Caco-2 (cell line): ENCODE data around the gene B4GALNT4. TPM values are rescaled to one million over a fixed set of nuclear protein-coding genes. Genes with fewer than 3 reads are reported as not detected.

Experiments used
- BruUV-seq: library from RNA; stranded (reverse); fragments of 400-500 nt; replicated peaks from 2 replicates; lab custom pipeline; 2021; lab: Mats Ljungman, UMichigan
- CTCF ChIA-PET: fragments of 300-600 bp; sonication (Branson Sonifier 250); formaldehyde crosslinking; loops from one replicate; lab custom pipeline; 2022; ENCODE audit warnings: antibody characterized with exemption; lab: Charles Lee
- POLR2A ChIA-PET: fragments of 300-600 bp; sonication (Branson Sonifier 250); formaldehyde crosslinking; loops from one replicate; lab custom pipeline; 2022; ENCODE audit warnings: antibody characterized with exemption; lab: Charles Lee
- DNase-seq, 2 experiments: peaks; one replicate each; pipeline versions ENCODE4 v3.0.0 to v3.0.0-alpha.2; 2020 to 2022
- H3K27me3 ChIP-seq: replicated peaks from 2 replicates; pipeline ENCODE4 v1.6.0; 2011; ENCODE audit warnings: low read length; ENCODE audit not compliant: control insufficient read depth, insufficient read depth
- H3K36me3 ChIP-seq: 2 replicates; pipeline ENCODE4 v1.5.1; 2011; ENCODE audit warnings: low read length; ENCODE audit not compliant: control insufficient read depth, insufficient read depth
- H3K4me1 ChIP-seq: fragments of 250-450 bp; sonication (Bioruptor Pico); 2 replicates; pipeline ENCODE4 v1.5.1; 2020; ENCODE audit warnings: mild to moderate bottlenecking
- H3K4me3 ChIP-seq: 2 replicates; pipeline ENCODE4 v1.5.1; 2011; ENCODE audit warnings: low read depth, mild to moderate bottlenecking, control low read depth, low read length
- H3K9me3 ChIP-seq: fragments of 250-450 bp; sonication (Bioruptor Pico); 2 replicates; pipeline ENCODE4 v1.5.1; 2020; ENCODE audit warnings: mild to moderate bottlenecking, moderate library complexity
- H3K27ac Mint-ChIP-seq: one replicate; pipeline ENCODE4 v1.8.0; 2022; ENCODE audit warnings: mixed read lengths; ENCODE audit not compliant: unreplicated experiment
- H3K27me3 Mint-ChIP-seq: one replicate; pipeline ENCODE4 v1.8.0; 2022; ENCODE audit warnings: mixed read lengths; ENCODE audit not compliant: insufficient read depth, unreplicated experiment
- H3K36me3 Mint-ChIP-seq: one replicate; pipeline ENCODE4 v1.8.0; 2022; ENCODE audit warnings: mild to moderate bottlenecking, mixed read lengths; ENCODE audit not compliant: insufficient read depth, unreplicated experiment
- H3K4me1 Mint-ChIP-seq: one replicate; pipeline ENCODE4 v1.8.0; 2022; ENCODE audit warnings: low read depth, mixed read lengths; ENCODE audit not compliant: unreplicated experiment
- H3K4me3 Mint-ChIP-seq: one replicate; pipeline ENCODE4 v1.8.0; 2022; ENCODE audit warnings: mild to moderate bottlenecking, moderate library complexity, mixed read lengths; ENCODE audit not compliant: unreplicated experiment
- H3K9me3 Mint-ChIP-seq: one replicate; pipeline ENCODE4 v1.8.0; 2022; ENCODE audit warnings: mixed read lengths; ENCODE audit not compliant: unreplicated experiment
- CTCF ChIP-seq, 2 experiments: fragments of 200-600 bp in 1 of 2; IDR thresholded peaks; 1 replicate in 1 of 2; 2 replicates in 1 of 2; pipeline versions ENCODE4 v1.5.1 to v1.8.0; 2011 to 2022; ENCODE audit warnings: antibody characterized with exemption in 1 of 2, control low read depth in 1 of 2, inconsistent platforms in 1 of 2, low read depth in 1 of 2, low read length in 1 of 2, mild to moderate bottlenecking in 1 of 2, moderate library complexity in 1 of 2; ENCODE audit not compliant: insufficient read depth in 1 of 2, severe bottlenecking in 1 of 2, unreplicated experiment in 1 of 2
- intact Hi-C: fragments of 100-400 bp; cut with micrococcal nuclease; formaldehyde crosslinking; loops from one replicate; pipeline ENCODE4 v1.10.0; 2022; ENCODE audit not compliant: unreplicated experiment
- total RNA-seq: library from RNA; stranded (reverse); gene quantifications from 2 replicates; pipeline ENCODE4 v1.2.3, GENCODE V29; 2022

The B4GALNT4 gene
- total RNA-seq, 1 experiment from 2014 or later, result 35.6 TPM

DNA sequence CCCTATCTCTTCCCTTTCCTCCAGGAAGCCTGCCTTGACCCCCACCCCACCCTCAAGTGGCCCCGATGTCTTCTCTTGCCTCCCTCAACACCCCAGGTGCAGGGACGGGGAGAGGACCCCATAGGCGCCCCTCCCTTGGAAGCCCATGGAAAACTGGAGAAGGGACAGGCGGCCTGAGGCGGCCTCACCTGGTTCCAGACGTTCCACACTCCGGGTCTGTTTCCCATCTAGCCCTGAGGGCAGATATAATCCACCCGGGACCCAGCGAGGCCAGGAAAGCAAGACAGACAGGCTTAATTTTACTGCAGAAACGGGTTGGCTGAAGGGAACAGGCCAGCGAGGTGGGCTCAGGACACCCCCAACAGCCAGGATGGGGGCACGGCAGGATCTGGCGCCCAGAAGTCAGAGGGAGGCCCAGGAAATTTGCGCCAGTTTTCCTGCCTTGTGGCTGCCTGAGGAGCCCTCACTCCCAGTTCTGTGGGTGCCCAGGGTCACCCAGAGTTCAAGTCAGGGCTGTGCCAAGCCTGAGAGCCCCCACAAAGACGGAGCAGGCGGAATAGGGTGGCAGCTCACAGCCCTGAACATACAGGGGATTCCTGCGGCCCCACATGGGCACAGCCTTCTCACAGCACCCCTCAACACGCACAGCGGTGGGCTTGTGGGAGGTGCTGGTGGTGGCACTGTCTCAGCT, 48.5 kb downstream of the B4GALNT4 start:
- ChIA-PET POLR2A (interaction anchor here (1.1 to 1.8 kb wide), 3 partner anchors 11 to 210 kb away, joined by 3 to 7 read pairs (median 4); partner anchors contain the start of genes ANO9, BET1L and RIC8A), CTCF (interaction anchor here (1.2 to 2.2 kb wide), 3 partner anchors 11 to 59 kb away, joined by 3 to 43 read pairs (median 8); partner anchors contain the start of gene PTDSS2)
- no peaks in the 10 kb centered on the region for H3K9me3 Mint-ChIP-seq
- H3K9me3 ChIP-seq, result no peaks in the 10 kb centered on the region
- peak overlapping the region; percentile 96 for H3K4me3 ChIP-seq
- TSS peak; percentile 24 for BruUV-seq
- no peaks in the 10 kb centered on the region for H3K36me3 ChIP-seq
- H3K27me3 Mint-ChIP-seq, result no peaks in the 10 kb centered on the region
- DNase-seq, result no peak
- no peaks in the 10 kb centered on the region for H3K27me3 ChIP-seq
- no peak for TF ChIP-seq CTCF (IDR thresholded peaks at IDR 0.05; ENCODE audit: insufficient read depth in 1 of 2, low read depth in 1 of 2, low read length in 1 of 2, severe bottlenecking in 1 of 2, unreplicated experiment in 1 of 2)
- H3K4me3 Mint-ChIP-seq, result peak overlapping the region; percentile 82
- H3K4me1 Mint-ChIP-seq, result peaks cover 18% of the 10 kb centered on the region
- peaks cover 50% of the 10 kb centered on the region for H3K36me3 Mint-ChIP-seq
- intact Hi-C loops, result loop anchor here (1.0 kb wide), 2 partner anchors 31 to 89 kb away; no protein-coding TSS in a partner anchor
- H3K4me1 ChIP-seq, result peaks cover 31% of the 10 kb centered on the region
- peak overlapping the region; percentile 89 for H3K27ac Mint-ChIP-seq

DNA sequence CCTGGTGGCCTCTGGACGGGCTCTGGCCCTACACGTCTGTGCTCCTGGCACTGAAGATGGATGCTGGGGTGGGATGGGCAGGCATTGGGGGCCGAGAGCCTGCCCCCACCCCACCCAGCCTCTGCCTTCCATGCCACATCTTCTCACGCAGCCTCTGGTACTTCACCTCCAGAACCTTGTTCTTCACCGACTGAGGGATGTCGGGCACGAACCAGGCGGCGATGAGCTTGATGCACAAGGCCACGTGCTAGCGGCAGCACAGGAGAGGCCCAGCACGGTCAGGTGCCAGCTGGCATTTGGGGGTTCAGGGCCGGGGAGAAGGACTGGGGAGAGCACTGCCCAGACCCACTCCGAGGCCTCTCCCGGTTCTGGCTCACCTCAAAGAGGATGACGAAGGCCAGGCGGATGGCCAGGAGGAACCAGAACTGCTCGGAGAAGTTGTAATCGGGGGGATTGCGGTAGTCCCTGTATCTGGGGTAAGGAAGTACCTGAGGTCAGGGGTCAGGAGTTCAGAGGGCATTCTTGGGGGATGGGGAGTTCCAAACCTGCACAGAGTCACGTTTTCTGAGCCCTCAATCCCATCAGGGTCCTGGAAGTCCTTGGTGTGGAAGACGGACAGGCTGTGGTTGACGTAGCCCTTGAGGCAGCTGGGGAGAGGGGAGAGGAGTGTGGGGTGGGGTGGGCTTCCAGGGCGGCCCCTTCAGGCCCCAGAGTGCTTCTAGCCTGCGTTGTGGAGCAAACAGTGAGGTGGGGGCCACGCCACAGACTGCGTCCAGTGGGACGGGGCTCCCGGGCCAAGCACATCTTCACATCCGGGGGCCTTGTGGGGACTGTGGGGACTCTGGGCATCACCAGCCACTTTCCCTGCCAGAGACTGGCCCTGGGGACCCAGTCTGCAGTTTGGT, 49.3 kb downstream of the B4GALNT4 start:
- no peak for DNase-seq
- Mint-ChIP-seq H3K36me3 (peaks cover 50% of the 10 kb centered on the region), H3K27me3 (no peaks in the 10 kb centered on the region), H3K9me3 (no peaks in the 10 kb centered on the region), H3K4me1 (peaks cover 18% of the 10 kb centered on the region), H3K27ac (no peak overlapping the region), H3K4me3 (peak overlapping the region; percentile 82)
- H3K27me3 ChIP-seq, result no peaks in the 10 kb centered on the region
- CTCF ChIA-PET, result no interaction called here
- peaks cover 2% of the 10 kb centered on the region; the same call in 1 of the 2 replicates for H3K36me3 ChIP-seq
- intact Hi-C loops, result no loop called here
- no peak for TF ChIP-seq CTCF (IDR thresholded peaks at IDR 0.05; ENCODE audit: insufficient read depth in 1 of 2, low read depth in 1 of 2, low read length in 1 of 2, severe bottlenecking in 1 of 2, unreplicated experiment in 1 of 2)
- H3K9me3 ChIP-seq, result no peaks in the 10 kb centered on the region
- H3K4me3 ChIP-seq, result no peak overlapping the region
- peaks cover 37% of the 10 kb centered on the region for H3K4me1 ChIP-seq
- BruUV-seq, result TSS peak; percentile 15
- POLR2A ChIA-PET, result no interaction called here
